Measurements from ENCODE around the gene MAGI2. TPM values are rescaled to one million over a fixed set of nuclear protein-coding genes. Genes with fewer than 3 reads are reported as not detected.

The MAGI2 gene
- total and polyA plus RNA-seq, 2 donors (not counting 3 experiments of a cell fraction or from before 2014, with no cell fraction given): 0.28 to 6.0 TPM

DNA sequence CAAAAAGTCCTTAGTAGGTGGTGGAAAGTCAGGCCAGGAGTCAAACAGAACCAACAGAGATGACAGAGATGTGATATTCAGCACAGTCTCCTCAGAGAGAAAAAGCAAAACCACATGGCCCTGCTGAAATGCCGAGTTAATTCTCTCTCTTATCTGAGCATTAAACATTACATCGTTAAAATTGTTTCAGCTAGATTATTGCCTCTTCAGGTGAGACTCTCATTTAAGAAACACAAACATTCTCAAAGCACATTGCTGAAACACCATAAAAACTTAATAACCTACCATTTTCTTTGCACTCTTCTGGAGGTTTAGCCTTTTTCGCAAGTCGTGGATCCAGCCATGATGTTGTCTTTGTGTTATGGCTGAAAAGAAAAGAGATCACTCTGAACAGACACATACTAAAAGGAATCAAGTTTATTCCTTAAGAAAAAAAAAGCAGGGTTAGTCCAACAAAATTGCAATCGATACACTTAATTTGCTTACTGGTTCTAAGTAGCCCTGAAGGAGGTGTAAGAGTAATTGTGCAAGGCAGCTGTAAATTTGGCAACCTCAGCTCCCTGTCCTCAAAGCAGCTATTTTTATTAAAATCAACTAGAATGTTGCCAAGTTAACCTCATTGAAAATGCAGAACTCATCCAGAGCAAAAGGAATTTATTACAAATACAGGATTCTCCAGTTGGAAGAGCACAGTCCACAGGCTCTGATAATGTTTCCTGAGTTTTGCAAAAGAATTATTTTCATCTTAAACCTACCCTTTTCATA is 963.8 kb downstream of the MAGI2 start:
- FAIRE-seq (no peak), DNase-seq (ENCODE audit: low read depth, low spot score) (no peak)
- no peak overlapping the region for H2AFZ ChIP-seq (ENCODE audit: low read depth, low read length)
- H3K79me2 ChIP-seq (ENCODE audit: control insufficient read depth, insufficient read depth, low read length): no peaks in the 10 kb centered on the region
- H3K4me3 ChIP-seq (replicated peaks in 1 of 3; ENCODE audit: insufficient read depth in 1 of 3, low read depth in 1 of 3, low read length in 3 of 3): no peak overlapping the region
- H3K9me3 ChIP-seq (replicated peaks; ENCODE audit: control insufficient read depth, insufficient read depth, low read length): no peaks in the 10 kb centered on the region
- no peak overlapping the region for H3K9ac ChIP-seq (replicated peaks; ENCODE audit: extremely low read depth, insufficient read depth, low read length)
- H3K27me3 ChIP-seq (ENCODE audit: control insufficient read depth in 2 of 2, insufficient read depth in 2 of 2, low read length in 2 of 2): no peaks in the 10 kb centered on the region
- H4K20me1 ChIP-seq (replicated peaks; ENCODE audit: control insufficient read depth, extremely low read depth, insufficient read depth, low read length): no peaks in the 10 kb centered on the region
- no peak overlapping the region for H3K4me2 ChIP-seq (ENCODE audit: insufficient read depth, low read length)
- dilution Hi-C loops (cut with MboI; ENCODE audit: extremely low pct_ligation_motif_present, low sequenced_read_pairs) (no loop called here), intact Hi-C loops (cut with micrococcal nuclease) (no loop called here)
- no peak overlapping the region for H3K27ac ChIP-seq (ENCODE audit: insufficient read depth, low read depth, low read length)
- no TSS peak for BruUV-seq (replicated peaks)
- H3K9me1 ChIP-seq (replicated peaks; ENCODE audit: control insufficient read depth, extremely low read depth, insufficient read depth, low read length): no peaks in the 10 kb centered on the region
- CTCF ChIA-PET: interaction anchor here (1.3 kb wide), 1 partner anchor 12 kb away, joined by 3 read pairs; no protein-coding TSS in a partner anchor
- no peaks in the 10 kb centered on the region for H3K36me3 ChIP-seq (ENCODE audit: control insufficient read depth in 2 of 2, extremely low read depth in 1 of 2, insufficient read depth in 2 of 2, low read length in 2 of 2)
- POLR2A ChIA-PET: no interaction called here
- no peaks in the 10 kb centered on the region for H3K4me1 ChIP-seq (ENCODE audit: control insufficient read depth, extremely low read depth, insufficient read depth, low read length)
- TF ChIP-seq POLR2AphosphoS5 (IDR thresholded peaks at IDR 0.05; ENCODE audit: insufficient read depth, low read depth, low read length): no peak
- TF ChIP-seq FOS (IDR thresholded peaks at IDR 0.05; ENCODE audit: borderline replicate concordance, insufficient read depth, low read length): no peak
- no peak for TF ChIP-seq POLR2A (IDR thresholded peaks at IDR 0.05; ENCODE audit: low read depth, low read length)
- TF ChIP-seq, protein P1, sequence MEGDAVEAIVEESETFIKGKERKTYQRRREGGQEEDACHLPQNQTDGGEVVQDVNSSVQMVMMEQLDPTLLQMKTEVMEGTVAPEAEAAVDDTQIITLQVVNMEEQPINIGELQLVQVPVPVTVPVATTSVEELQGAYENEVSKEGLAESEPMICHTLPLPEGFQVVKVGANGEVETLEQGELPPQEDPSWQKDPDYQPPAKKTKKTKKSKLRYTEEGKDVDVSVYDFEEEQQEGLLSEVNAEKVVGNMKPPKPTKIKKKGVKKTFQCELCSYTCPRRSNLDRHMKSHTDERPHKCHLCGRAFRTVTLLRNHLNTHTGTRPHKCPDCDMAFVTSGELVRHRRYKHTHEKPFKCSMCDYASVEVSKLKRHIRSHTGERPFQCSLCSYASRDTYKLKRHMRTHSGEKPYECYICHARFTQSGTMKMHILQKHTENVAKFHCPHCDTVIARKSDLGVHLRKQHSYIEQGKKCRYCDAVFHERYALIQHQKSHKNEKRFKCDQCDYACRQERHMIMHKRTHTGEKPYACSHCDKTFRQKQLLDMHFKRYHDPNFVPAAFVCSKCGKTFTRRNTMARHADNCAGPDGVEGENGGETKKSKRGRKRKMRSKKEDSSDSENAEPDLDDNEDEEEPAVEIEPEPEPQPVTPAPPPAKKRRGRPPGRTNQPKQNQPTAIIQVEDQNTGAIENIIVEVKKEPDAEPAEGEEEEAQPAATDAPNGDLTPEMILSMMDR (IDR thresholded peaks at IDR 0.05; ENCODE audit: extremely low read depth in 1 of 2, insufficient read depth in 1 of 2, low read depth in 1 of 2, low read length in 2 of 2): no peak
- TF ChIP-seq MYC (IDR thresholded peaks at IDR 0.05; ENCODE audit: low read depth, low read length): no peak
- TF ChIP-seq, protein P2, sequence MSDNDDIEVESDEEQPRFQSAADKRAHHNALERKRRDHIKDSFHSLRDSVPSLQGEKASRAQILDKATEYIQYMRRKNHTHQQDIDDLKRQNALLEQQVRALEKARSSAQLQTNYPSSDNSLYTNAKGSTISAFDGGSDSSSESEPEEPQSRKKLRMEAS (IDR thresholded peaks at IDR 0.05; ENCODE audit: insufficient read depth, insufficient read length): no peak
- TF ChIP-seq GATA2 (IDR thresholded peaks at IDR 0.05; ENCODE audit: insufficient read depth, insufficient read length, low read depth, low read length): no peak
- no peak for TF ChIP-seq JUN (IDR thresholded peaks at IDR 0.05; ENCODE audit: borderline replicate concordance, insufficient read depth, insufficient read length, low read depth)
- TF ChIP-seq EZH2 (IDR thresholded peaks at IDR 0.05; ENCODE audit: borderline replicate concordance, low read depth, low read length, severe bottlenecking): no peak
